ENCODE results near the gene CHODL. TPM values are rescaled to one million over a fixed set of nuclear protein-coding genes. Genes with fewer than 3 reads are reported as not detected.

The CHODL gene
- total RNA-seq, 1 donor from 2014 or later: 5.2 TPM

DNA sequence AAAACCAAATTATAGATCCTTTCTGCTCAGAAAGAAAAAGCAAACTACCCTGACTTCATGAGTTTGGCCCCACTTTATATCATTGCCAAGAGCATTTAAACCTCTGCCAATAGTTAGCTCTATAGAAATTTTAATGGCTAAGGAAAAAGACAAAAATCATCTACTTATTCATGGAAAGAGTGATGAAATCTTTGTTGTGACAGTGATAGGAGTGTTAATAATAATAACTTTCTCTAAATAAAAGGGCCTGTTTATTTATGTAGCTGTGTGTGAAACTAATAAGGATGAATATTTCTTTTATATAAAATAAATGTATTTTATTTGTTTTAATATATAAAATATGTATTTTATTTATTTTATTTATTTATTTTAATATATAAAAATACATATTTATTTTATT, 6.4 kb downstream of the CHODL start:
- no peaks in the 10 kb centered on the region for H3K4me1 ChIP-seq
- H3F3A ChIP-seq (ENCODE audit: low read depth): peaks cover 36% of the 10 kb centered on the region
- H3K79me2 ChIP-seq (ENCODE audit: low read depth): no peaks in the 10 kb centered on the region
- no peak overlapping the region for H3K4me2 ChIP-seq
- H3K36me3 ChIP-seq: no peaks in the 10 kb centered on the region
- Mint-ChIP-seq H3K27ac (no peak overlapping the region), H3K27me3 (ENCODE audit: insufficient read depth, low read depth) (no peaks in the 10 kb centered on the region), H3K4me3 (no peak overlapping the region), H3K4me1 (no peaks in the 10 kb centered on the region), H3K36me3 (no peaks in the 10 kb centered on the region), H3K9me3 (no peaks in the 10 kb centered on the region)
- peaks cover 23% of the 10 kb centered on the region for H3K27me3 ChIP-seq
- TF ChIP-seq EZH2 (IDR thresholded peaks at IDR 0.05) (no peak), EZH2phosphoT487 (IDR thresholded peaks at IDR 0.05) (no peak)
- TF ChIP-seq, protein P1, sequence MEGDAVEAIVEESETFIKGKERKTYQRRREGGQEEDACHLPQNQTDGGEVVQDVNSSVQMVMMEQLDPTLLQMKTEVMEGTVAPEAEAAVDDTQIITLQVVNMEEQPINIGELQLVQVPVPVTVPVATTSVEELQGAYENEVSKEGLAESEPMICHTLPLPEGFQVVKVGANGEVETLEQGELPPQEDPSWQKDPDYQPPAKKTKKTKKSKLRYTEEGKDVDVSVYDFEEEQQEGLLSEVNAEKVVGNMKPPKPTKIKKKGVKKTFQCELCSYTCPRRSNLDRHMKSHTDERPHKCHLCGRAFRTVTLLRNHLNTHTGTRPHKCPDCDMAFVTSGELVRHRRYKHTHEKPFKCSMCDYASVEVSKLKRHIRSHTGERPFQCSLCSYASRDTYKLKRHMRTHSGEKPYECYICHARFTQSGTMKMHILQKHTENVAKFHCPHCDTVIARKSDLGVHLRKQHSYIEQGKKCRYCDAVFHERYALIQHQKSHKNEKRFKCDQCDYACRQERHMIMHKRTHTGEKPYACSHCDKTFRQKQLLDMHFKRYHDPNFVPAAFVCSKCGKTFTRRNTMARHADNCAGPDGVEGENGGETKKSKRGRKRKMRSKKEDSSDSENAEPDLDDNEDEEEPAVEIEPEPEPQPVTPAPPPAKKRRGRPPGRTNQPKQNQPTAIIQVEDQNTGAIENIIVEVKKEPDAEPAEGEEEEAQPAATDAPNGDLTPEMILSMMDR (IDR thresholded peaks at IDR 0.05): no peak
- no peaks in the 10 kb centered on the region for H4K20me1 ChIP-seq (ENCODE audit: low read depth)
- no peak overlapping the region for H3K9ac ChIP-seq
- no peaks in the 10 kb centered on the region for H3K9me3 ChIP-seq (ENCODE audit: low read depth)
- H2AFZ ChIP-seq (replicated peaks): no peak overlapping the region
- H3K27ac ChIP-seq: no peak overlapping the region
- DNase-seq (ENCODE audit: low spot score): no peak
- no peak overlapping the region for H3K4me3 ChIP-seq

DNA sequence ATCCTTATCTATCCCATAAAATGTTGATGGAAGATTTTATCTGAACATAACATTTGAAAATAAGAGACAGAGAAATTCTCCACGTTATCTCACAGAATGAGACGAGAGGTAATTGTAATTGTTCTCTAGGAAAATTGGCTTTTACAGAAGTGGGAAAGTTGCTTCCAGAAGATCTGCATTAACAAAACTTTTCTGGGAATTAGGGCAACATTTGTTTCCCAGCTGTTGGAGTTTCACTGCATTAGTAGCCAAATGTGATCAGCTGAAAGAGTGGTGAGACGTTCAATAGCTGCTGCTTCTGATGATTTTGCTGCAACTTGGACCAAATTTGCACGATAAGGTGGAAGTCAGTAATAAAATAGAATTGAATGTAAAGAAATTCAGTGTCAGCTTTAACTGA, 7.6 kb downstream of the CHODL start:
- peak overlapping the region; percentile 14 for H2AFZ ChIP-seq (replicated peaks)
- Mint-ChIP-seq H3K9me3 (no peaks in the 10 kb centered on the region), H3K27me3 (ENCODE audit: insufficient read depth, low read depth) (no peaks in the 10 kb centered on the region)

DNA sequence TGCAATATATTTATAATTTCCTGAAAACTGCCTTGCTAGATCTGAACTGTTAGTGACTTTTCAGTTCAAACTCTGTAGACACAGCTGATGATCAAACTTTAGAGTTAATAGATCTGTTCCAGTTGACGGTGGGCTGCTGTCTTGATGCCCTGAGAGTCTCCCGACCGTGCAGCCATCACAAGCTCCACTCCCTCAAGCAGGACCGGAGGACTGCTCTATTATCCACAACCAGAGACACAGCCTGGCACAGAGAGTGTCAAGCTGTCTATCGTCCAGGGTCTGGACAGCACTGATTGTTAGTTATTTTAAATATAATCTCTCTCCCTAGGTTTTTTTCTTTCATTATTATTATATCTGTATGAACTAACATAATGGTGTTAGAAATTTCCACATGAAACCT, 8.0 kb downstream of the CHODL start:
- Histone ChIP-seq H3K9me3 (ENCODE audit: low read depth) (no peaks in the 10 kb centered on the region), H3K79me2 (ENCODE audit: low read depth) (no peaks in the 10 kb centered on the region), H3K36me3 (no peaks in the 10 kb centered on the region), H3K4me3 (no peak overlapping the region), H3K27ac (no peak overlapping the region), H3K4me1 (no peaks in the 10 kb centered on the region), H3F3A (ENCODE audit: low read depth) (peaks cover 36% of the 10 kb centered on the region), H4K20me1 (ENCODE audit: low read depth) (no peaks in the 10 kb centered on the region), H3K4me2 (no peak overlapping the region), H3K9ac (no peak overlapping the region), H3K27me3 (peaks cover 7% of the 10 kb centered on the region), H2AFZ (replicated peaks) (peak overlapping the region; percentile 14)
- TF ChIP-seq EZH2 (IDR thresholded peaks at IDR 0.05) (no peak), EZH2phosphoT487 (IDR thresholded peaks at IDR 0.05) (no peak)
- TF ChIP-seq, protein P1 (IDR thresholded peaks at IDR 0.05): no peak
- Mint-ChIP-seq H3K4me3 (no peak overlapping the region), H3K36me3 (no peaks in the 10 kb centered on the region), H3K4me1 (no peaks in the 10 kb centered on the region), H3K27me3 (ENCODE audit: insufficient read depth, low read depth) (no peaks in the 10 kb centered on the region), H3K27ac (peak overlapping the region; percentile 23), H3K9me3 (no peaks in the 10 kb centered on the region)
- DNase-seq (ENCODE audit: low spot score): no peak

More for the DNA sequence above, 7.6 kb downstream of the CHODL start:
- Histone ChIP-seq H3F3A (ENCODE audit: low read depth) (peaks cover 36% of the 10 kb centered on the region), H3K27me3 (peaks cover 11% of the 10 kb centered on the region), H3K4me3 (no peak overlapping the region), H4K20me1 (ENCODE audit: low read depth) (no peaks in the 10 kb centered on the region), H3K9me3 (ENCODE audit: low read depth) (no peaks in the 10 kb centered on the region), H3K4me2 (no peak overlapping the region), H3K36me3 (no peaks in the 10 kb centered on the region), H3K27ac (peak overlapping the region; percentile 41), H3K9ac (no peak overlapping the region), H3K79me2 (ENCODE audit: low read depth) (no peaks in the 10 kb centered on the region), H3K4me1 (no peaks in the 10 kb centered on the region)
- Mint-ChIP-seq H3K4me1 (no peaks in the 10 kb centered on the region), H3K36me3 (no peaks in the 10 kb centered on the region), H3K27ac (no peak overlapping the region), H3K4me3 (no peak overlapping the region)
- no peak for TF ChIP-seq EZH2 (IDR thresholded peaks at IDR 0.05)
- no peak for DNase-seq (ENCODE audit: low spot score)

DNA sequence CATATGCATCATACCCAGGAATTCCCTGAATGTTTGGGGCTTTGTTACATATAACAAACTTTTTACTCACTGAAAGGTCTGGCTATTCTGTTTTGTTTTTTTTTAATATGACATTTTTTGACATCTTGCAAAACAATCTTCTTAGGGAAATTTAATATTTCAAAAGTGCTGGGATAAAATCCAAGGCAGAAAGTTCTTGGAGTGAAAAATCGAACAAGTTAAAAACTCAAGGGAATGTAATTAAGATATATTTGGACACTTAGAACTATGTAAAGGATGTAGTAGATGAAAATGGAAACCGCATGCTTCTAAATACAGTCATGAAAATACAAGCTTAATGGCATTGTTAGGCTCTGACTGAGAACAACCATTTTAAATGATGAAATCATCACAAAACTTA, 8.6 kb downstream of the CHODL start:
- Mint-ChIP-seq H3K9me3 (no peaks in the 10 kb centered on the region), H3K4me1 (no peaks in the 10 kb centered on the region), H3K27ac (no peak overlapping the region), H3K27me3 (ENCODE audit: insufficient read depth, low read depth) (no peaks in the 10 kb centered on the region), H3K36me3 (no peaks in the 10 kb centered on the region), H3K4me3 (no peak overlapping the region)
- Histone ChIP-seq H3K79me2 (ENCODE audit: low read depth) (no peaks in the 10 kb centered on the region), H3K4me3 (no peak overlapping the region), H3K9ac (no peak overlapping the region), H3F3A (ENCODE audit: low read depth) (peaks cover 30% of the 10 kb centered on the region), H3K9me3 (ENCODE audit: low read depth) (no peaks in the 10 kb centered on the region), H3K4me1 (no peaks in the 10 kb centered on the region), H4K20me1 (ENCODE audit: low read depth) (no peaks in the 10 kb centered on the region), H3K27me3 (peaks cover 1% of the 10 kb centered on the region), H2AFZ (replicated peaks) (no peak overlapping the region), H3K36me3 (no peaks in the 10 kb centered on the region), H3K4me2 (no peak overlapping the region), H3K27ac (no peak overlapping the region)
- TF ChIP-seq, protein P1 (IDR thresholded peaks at IDR 0.05): no peak
- TF ChIP-seq EZH2 (IDR thresholded peaks at IDR 0.05): no peak
- TF ChIP-seq EZH2phosphoT487 (IDR thresholded peaks at IDR 0.05): no peak
- no peak for DNase-seq (ENCODE audit: low spot score)

All from neural progenitor cell (in vitro differentiated cells).